Measurements from ENCODE around the gene ZGPAT. TPM values are rescaled to one million over a fixed set of nuclear protein-coding genes. Genes with fewer than 3 reads are reported as not detected.

Gene ZGPAT
- total and polyA plus RNA-seq, 2 of the 13 experiments (the other 11 are each of a cell fraction or from before 2014, with no cell fraction given), result 23.0 to 41.9 TPM

DNA sequence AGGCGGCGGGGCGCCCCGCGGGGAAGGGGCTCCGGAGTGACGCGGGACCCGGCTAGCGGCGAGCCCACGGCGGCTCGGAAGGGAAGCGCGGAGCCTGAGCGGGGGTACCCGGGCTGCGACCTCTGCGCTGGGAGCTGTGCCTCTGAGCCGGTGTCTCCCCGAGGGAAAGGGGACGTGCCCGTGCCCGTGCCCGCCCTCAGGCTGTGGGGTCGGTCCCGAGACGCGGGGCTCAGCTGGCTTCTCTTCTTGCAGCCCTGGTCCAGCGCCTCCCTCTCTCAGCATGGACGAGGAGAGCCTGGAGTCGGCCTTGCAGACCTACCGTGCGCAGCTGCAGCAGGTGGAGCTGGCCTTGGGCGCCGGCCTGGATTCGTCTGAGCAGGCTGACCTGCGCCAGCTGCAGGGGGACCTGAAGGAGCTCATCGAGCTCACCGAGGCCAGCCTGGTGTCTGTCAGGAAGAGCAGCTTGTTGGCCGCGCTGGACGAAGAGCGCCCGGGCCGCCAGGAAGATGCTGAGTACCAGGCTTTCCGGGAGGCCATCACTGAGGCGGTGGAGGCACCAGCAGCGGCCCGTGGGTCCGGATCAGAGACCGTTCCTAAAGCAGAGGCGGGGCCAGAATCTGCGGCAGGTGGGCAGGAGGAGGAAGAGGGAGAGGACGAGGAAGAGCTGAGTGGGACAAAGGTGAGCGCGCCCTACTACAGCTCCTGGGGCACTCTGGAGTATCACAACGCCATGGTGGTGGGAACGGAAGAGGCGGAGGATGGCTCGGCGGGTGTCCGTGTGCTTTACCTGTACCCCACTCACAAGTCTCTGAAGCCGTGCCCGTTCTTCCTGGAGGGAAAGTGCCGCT lies 686 bp downstream of the ZGPAT start (continued):
- peak; percentile 52; the same call in 1 of the 2 replicates for TF ChIP-seq SALL1 (CRISPR knock-in tag; IDR thresholded peaks at IDR 0.05)
- TF ChIP-seq, protein P1, sequence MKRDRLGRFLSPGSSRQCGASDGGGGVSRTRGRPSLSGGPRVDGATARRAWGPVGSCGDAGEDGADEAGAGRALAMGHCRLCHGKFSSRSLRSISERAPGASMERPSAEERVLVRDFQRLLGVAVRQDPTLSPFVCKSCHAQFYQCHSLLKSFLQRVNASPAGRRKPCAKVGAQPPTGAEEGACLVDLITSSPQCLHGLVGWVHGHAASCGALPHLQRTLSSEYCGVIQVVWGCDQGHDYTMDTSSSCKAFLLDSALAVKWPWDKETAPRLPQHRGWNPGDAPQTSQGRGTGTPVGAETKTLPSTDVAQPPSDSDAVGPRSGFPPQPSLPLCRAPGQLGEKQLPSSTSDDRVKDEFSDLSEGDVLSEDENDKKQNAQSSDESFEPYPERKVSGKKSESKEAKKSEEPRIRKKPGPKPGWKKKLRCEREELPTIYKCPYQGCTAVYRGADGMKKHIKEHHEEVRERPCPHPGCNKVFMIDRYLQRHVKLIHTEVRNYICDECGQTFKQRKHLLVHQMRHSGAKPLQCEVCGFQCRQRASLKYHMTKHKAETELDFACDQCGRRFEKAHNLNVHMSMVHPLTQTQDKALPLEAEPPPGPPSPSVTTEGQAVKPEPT (CRISPR knock-in tag; IDR thresholded peaks at IDR 0.05; ENCODE audit: low read depth), result no peak
- TF ChIP-seq REST (IDR thresholded peaks at IDR 0.05; ENCODE audit: borderline replicate concordance in 1 of 2, low read depth in 1 of 2, low read length in 2 of 2), result no peak
- TF ChIP-seq KLF15 (CRISPR knock-in tag; IDR thresholded peaks at IDR 0.05; ENCODE audit: borderline replicate concordance), result peak; percentile 76; the same call in 1 of the 2 replicates
- no peak for TF ChIP-seq ZNF850 (CRISPR knock-in tag; conservative IDR thresholded peaks at IDR 0.05)
- TF ChIP-seq TFDP2 (CRISPR knock-in tag; IDR thresholded peaks at IDR 0.05), result no peak
- TF ChIP-seq, protein P2, sequence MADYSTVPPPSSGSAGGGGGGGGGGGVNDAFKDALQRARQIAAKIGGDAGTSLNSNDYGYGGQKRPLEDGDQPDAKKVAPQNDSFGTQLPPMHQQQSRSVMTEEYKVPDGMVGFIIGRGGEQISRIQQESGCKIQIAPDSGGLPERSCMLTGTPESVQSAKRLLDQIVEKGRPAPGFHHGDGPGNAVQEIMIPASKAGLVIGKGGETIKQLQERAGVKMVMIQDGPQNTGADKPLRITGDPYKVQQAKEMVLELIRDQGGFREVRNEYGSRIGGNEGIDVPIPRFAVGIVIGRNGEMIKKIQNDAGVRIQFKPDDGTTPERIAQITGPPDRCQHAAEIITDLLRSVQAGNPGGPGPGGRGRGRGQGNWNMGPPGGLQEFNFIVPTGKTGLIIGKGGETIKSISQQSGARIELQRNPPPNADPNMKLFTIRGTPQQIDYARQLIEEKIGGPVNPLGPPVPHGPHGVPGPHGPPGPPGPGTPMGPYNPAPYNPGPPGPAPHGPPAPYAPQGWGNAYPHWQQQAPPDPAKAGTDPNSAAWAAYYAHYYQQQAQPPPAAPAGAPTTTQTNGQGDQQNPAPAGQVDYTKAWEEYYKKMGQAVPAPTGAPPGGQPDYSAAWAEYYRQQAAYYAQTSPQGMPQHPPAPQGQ (CRISPR knock-in tag; IDR thresholded peaks at IDR 0.05; ENCODE audit: borderline replicate concordance), result no peak
- no peak for TF ChIP-seq HNRNPK (IDR thresholded peaks at IDR 0.05; ENCODE audit: low read depth, low read length, poor library complexity, severe bottlenecking)
- no peak for TF ChIP-seq HMG20A (CRISPR knock-in tag; IDR thresholded peaks at IDR 0.05; ENCODE audit: borderline replicate concordance)
- no peak for TF ChIP-seq ATM (IDR thresholded peaks at IDR 0.05; ENCODE audit: borderline replicate concordance)
- TF ChIP-seq PATZ1 (CRISPR knock-in tag; IDR thresholded peaks at IDR 0.05), result no peak
- TF ChIP-seq MAF1 (CRISPR knock-in tag; IDR thresholded peaks at IDR 0.05; ENCODE audit: borderline replicate concordance), result 0 out of 2 replicates have a peak, but pooled peaks have one; percentile 3
- no peak for TF ChIP-seq NCOA5 (CRISPR knock-in tag; IDR thresholded peaks at IDR 0.05)
- TF ChIP-seq, protein P3, sequence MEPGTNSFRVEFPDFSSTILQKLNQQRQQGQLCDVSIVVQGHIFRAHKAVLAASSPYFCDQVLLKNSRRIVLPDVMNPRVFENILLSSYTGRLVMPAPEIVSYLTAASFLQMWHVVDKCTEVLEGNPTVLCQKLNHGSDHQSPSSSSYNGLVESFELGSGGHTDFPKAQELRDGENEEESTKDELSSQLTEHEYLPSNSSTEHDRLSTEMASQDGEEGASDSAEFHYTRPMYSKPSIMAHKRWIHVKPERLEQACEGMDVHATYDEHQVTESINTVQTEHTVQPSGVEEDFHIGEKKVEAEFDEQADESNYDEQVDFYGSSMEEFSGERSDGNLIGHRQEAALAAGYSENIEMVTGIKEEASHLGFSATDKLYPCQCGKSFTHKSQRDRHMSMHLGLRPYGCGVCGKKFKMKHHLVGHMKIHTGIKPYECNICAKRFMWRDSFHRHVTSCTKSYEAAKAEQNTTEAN (CRISPR knock-in tag; conservative IDR thresholded peaks at IDR 0.05), result no peak
- TF ChIP-seq KAT2B (IDR thresholded peaks at IDR 0.05; ENCODE audit: borderline replicate concordance, low read depth, low read length), result no peak
